Fibroblast of skin of back (primary cell): ENCODE data around the gene CDK6.
A peak's percentile ranks its signal among the peaks of the same experiment; 100 is the strongest.

Experiments used
- DNase-seq: peaks from one replicate; pipeline ENCODE4 v3.0.0-alpha.2; 2013

Gene CDK6

DNA sequence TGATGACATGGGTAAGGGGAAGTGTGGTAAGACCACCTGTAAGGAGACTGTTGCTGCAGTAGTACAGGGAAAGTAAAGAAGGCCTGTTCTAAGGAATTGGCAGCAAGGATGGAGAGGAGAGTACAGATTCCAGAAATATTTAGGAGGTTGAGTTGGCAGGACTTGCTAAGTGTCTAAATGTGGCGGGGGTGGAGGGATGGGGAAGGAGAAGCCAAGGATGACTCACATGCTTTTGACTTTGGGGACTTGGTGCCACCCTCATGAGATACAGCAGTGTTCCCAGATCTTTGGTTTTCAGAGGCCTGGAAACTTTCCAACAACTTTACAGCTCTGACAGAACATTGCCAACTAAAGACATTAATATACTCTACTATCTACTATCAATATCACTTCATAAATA is 45.4 kb downstream of the CDK6 start:
- peak; percentile 92 for DNase-seq

DNA sequence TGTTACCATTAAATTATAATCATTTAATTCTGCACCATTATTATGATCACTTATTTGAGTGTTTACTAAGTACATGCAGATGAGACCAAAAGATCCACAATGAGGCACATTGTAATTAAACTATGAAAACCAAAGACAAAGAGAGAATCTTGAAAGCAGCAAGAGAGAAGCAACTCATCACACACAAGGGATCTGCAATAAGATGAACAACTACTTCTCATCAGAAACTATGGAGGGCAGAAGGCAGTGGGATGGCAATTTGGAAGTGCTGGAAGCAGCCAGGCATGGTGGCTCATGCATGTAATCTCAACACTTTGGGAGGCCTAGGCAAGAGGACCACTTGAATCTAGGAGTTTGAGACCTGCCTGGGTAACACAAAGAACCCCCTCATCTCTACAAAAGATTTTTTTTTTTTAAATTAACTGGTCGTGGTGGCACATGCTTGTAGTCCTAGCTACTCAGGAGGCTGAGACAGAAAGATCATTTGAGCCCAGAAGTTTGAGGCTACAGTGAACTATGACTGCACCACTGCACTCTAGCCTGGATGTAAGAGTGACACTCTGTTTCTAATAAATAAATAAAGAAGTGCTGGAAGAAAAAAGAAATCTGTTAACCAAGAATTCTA is 47.7 kb downstream of the CDK6 start:
- DNase-seq, result no peak

DNA sequence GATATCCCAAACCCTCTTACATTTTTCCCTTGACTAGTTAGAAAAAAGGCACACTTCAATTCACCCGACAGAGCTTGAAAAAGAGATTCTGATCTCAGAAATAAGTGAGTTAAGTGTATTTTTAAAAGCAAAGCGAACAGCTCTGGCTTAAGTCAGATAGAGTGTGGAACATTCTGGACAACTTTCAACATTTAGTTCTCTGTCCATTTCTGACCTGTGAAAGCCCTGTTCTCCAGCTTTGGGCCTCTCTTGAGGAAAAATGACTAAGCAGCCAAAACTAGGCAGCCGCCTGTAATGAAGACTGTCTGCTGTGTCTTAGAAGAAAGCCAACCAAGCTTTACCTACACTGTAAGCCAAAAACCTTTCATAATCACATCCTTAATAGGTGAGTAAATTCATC is 50.5 kb downstream of the CDK6 start:
- DNase-seq, result peak; percentile 45

DNA sequence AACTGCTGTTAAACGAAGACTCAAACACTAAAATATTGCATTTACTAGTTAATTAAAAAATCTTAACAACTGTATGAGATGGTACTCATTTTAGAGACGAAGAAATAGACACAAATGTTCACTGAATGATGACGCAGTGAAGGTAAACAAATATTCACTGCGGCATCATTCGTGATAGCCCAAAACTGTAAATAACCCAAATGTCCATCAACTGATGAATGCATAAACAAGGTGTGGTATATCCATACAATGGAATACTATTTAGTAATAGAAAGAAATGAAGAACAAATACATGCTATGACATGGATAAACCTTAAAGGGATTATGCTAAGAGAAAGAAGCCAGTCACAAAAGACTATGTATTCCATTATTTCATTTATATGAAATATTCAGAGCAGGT is 51.4 kb downstream of the CDK6 start:
- no peak for DNase-seq

DNA sequence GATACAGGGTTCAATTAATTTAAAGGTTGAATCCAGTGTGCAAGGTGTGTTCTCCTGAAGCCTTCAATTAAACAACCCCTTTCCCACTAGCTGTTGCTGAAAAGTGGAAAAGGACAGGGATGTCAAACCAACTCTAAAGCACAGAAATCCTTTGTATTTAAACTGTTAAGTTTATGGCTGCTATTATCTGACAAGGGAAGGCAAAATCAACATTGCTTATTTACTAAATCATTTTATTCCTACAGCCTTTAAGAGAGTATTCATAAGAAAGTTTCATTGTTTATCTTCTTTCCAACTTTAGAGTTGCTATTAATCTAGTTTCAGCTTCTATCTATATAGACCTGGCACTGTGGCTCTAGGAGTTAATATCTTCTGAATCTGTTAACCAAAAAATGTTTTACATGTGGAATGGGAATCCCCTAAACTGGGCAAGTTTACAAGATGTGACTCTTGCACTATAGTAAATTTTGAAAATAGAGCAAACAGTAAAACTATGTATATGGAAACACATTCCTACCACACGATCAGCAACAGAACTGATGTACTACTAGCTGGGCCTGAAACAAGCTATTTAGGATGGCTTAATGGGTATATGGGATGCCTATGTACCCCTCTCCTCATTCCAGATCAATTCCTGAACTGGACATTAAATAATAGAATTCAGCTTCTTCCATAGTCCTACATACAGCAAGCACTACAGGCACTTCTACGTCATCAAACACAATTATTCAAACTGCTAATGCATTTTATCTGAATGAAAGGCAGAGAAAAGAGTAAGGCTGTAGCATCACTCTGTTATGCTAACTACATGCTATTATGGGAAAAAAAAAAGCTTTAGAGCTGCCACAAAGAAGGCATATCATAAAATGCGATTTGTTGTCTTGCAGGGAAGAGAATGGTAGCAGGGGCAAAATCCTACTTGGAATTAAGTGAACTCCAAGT is 52.8 kb downstream of the CDK6 start:
- DNase-seq, result peak; percentile 48

DNA sequence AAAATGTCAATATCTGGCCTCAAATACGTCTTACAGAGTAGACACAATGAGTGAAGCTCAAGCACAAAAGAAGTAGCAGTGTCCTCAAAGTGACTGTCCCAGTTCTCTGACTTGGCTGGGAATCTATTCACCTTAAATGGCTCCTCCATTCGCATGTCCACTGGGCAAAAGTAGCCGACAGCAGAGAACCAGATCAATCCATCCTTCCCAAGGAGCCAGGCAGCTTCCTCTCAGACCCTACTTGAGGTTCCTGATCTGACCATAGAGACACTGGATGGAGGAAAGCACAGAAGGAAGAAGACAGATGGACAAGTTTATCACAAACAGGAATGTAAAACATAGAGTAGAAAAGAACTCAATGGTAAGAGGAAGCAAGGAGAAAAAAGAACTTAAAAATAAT is 53.5 kb downstream of the CDK6 start:
- no peak for DNase-seq

DNA sequence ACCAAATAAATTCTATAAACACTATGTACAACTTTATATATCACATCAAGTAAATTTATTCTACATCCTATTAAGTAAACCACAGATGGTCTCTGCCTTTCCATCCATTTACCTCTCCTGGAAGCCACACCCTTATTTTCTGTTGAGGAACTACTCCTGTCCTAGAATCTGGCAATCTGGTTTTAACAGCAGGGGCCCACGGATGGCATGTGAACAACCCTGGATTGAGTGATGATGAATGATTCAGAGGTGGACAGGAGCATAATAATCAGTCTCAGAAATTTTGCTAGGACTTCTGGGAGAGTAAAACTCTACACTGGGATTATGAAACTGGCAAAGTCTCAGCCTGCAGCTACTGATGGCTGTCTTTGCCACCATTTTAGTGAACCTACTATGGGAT is 54.1 kb downstream of the CDK6 start:
- DNase-seq, result no peak

DNA sequence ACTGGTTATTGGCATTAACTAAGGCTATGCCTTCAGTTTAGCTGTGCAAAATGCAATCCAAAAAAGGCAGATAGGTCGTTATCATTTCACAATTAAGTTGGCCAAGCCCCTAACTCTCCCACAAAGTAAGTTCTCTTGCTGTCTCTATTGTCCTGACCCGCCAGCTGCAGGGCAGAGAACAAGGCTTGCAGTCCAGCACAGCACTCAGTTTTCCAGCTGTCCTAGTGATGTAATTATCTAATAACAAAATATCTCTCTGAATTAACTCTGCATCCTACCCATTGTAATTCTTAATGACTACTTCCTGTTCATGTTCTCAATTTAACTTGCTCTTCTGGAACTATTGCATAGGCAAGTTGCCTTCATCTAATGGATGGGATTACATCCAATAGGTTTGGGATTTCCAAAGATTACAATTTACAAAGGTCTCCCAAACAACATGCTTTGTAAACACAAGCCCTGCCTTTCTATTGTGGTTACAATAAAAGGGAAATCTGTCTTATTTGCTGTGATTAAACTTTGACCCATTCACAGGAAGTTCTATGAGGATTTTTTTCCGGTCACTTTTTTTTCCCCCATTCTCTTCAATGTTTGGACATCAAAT is 55.2 kb downstream of the CDK6 start:
- no peak for DNase-seq

DNA sequence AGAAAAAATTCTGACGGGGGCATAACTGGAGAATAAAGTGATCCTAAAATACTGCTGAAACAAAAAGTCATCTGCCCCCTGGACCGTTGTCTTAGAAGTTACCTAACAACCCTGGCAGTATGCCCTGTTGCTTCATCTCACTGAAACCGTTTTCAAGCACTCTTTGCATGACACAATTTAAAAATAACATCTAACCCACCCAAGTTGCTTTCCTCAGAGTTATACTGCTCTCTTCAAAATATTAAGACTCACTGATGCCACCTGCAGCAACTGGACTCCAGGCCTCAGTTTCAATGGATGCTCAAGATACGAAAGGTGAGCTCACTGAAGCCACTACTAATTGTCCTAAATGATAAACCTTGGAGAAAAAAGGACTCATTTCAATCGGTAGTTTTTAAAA is 57.4 kb downstream of the CDK6 start:
- DNase-seq, result peak; percentile 37

DNA sequence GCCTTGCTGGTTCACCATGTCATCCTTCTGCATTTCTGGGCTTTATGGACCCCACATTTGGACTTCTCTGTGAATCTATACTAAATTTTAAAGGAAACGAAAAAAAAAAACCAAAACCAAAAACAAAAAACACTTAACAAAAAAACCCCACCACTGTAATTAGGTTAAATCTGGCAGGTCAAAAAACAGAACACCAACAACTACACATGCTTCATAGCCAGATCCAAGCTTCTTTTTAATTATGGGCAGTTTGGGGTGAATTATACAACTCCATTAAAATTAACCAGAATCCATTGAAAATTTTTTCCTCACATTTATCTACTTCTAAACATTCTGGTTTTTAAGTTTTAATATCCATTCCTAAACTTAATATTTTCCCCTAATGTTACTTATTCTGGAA is 58.4 kb downstream of the CDK6 start:
- DNase-seq, result no peak

DNA sequence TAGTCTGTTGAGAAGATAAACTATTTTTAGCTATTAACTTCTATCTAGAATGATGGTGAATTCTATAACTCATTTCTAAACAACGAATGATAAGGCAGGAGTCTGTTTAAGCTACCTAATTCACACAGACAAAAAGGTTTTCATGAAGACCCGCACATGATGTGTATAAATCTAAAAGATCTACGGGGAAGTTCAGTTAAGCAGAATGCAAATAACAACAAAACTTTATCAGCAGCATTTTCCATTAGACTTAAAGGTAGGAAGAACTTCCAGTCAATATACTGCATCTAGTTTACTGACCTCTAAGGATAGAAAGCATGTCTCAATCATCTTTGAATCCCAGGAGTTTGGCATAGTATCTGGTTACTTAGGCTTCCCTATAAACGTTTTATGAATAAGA is 62.6 kb downstream of the CDK6 start:
- no peak for DNase-seq

DNA sequence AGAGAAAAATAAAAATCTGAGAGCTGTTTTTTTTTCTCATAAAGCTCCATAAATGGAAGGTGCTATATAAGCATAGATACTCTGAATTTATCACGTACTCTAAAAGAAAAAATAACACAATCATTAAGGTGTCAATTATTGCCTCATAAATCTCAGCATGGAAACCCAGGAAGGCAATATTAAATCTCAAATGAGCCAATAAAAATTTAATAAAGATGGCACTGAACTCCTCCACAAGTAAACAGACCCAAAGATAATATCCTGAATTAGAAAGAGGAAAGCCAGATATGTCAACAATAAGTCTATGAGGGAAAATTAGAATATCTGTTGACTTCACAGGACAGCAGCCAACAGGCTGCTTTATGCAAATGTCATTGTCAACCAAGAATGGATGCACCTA is 66.5 kb downstream of the CDK6 start:
- no peak for DNase-seq

DNA sequence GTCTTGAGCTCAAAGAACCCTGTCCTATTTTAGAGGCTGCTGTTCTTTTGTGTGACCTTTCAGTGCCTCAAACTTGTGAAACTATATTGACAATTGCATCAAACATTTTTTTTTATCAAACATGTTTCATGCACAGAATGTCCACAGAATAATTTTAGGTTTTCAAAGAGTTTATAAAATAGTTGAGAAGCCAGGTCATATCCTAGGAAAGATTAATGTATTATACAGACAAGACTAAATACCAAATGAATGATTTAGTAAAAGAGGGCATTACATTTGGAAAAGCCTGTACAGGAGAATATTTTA is 67.0 kb downstream of the CDK6 start:
- DNase-seq, result peak; percentile 43

DNA sequence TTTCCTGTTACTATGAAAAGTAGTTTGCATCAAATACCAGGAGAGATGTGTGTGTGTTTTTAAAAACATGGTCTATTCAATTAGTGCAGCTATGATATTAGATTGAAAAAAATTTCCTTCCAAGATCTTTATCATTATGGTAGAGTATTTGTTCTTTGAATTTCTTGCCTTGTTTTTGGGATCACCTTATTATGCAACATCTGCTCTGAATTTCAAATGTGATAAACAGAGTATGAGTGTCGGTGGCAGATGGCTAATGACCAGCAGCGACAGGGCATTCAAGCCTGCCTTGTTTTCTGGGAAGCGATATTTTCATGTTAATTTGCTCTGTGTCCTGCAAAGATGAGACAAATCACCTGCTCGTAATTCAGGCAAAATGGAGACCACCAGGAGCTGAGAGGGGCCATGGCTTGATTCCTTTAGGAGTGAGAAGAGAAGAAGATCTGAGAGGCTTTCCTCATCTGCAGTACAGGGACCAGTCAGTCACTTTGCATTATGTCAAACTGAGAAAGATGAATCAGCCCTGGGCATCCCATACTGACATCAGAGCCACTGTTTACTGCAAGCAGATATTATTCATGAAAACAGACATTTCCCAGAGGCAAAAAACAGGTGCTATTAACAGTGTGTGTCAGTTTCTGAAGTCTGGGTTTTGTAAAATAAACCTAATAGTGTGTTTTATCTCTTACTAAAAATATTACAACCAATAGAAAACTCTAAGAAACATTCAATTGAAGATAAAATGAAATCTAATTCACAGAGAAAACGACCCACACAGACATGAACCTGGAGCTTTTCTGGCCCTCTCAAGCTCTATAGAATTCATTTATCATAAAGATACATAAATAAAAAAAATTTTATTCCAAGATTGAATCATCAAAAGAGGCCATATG is 67.6 kb downstream of the CDK6 start:
- DNase-seq, result peak; percentile 41

DNA sequence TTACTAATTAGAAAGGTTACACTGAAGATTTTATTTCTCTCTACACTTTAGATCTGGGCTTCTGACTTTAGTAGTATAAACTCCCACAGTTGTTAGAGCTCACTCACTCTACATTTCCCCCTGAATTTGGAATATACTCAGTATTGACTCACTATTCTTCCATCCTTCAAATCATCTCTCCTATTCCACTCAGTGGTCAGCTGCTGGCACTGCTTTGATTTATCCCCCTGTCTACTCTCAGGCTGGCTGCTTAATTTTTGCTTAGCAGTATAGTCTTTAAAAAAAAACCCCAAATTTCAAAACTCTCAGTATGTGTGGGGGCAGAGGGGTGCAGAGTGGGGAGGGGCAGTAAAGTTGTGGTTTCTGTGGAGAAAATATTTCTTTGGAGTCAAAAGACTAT is 68.9 kb downstream of the CDK6 start:
- peak; percentile 62 for DNase-seq

DNA sequence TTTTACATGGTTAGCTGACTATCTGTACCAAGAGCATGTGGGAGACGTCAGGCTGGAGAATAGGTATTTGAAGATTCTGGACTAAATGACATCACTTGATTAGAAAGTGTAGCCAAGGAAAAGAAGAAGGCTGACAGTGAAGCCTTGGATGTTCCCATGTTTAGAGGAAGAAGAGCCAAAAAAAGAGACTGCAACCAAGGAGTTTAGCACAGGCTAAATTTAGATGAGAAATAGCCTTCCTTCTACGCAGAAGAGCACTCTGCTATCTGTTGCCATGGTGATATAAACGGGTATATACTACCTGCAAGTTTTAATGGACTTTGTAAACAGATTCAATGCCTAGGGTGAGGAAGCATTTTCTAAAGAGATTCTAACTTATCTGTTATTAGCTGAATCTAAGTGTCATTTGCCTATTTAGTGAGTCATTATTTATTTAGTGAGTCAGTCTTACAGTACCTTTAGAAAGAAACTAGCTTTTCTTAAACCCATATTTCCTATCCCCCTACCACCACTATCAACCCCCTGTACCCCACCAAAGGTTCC is 69.8 kb downstream of the CDK6 start:
- peak; percentile 59 for DNase-seq

DNA sequence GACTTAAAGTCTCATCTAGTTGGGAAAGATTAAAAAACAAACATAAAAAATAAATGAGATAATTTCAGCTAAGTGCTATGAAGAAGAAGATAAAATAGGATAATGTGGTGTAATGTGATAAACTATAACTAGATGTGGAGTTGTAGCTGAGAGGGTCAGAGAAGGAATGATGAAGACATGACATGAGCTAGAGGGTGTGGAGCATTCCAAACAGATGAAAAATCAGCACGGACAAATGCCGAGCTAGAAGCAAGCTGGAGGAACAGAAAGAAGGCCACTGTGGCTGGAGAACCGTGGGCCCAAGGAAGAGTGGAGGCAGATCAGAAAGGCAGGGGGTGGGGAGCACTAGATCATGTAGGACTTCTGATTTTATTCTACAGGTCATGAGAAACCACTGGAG is 70.6 kb downstream of the CDK6 start:
- DNase-seq, result peak; percentile 93

DNA sequence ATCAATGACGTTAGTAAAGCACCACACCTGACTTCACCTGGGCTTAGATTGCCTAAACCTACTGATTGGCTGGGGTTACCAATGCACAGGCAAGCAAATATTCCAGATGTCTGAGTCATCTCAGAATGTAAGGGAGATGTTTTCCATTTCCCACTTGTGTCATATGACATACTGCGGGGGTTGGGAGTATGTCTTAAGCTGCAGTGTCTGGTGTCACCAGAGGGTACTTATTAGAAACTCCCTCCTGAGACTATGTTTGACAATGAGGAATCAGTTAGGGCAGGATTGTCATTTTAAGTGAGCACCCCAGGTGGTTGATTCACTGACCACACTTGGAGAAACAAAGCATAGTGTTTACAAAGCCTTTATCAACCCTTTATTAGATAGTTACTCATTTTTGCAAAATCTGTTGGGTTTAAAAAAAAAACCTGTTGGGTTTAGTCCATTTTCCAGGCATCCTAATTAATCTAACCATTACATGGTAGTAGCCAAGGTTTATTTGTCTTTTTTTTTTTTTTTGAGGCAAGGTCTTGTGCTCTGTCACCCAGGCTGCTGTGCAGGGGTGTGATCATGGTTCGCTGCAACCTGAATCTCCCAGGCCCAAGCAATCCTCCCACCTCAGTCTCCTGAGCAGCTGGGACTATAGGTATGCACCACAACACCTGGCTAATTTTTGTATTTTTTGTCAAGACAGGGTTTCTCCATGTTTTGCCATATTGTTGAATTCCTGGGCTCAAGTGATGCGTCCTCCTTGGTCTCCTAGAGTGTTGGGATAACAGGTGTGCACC is 72.5 kb downstream of the CDK6 start:
- DNase-seq, result peak; percentile 92

DNA sequence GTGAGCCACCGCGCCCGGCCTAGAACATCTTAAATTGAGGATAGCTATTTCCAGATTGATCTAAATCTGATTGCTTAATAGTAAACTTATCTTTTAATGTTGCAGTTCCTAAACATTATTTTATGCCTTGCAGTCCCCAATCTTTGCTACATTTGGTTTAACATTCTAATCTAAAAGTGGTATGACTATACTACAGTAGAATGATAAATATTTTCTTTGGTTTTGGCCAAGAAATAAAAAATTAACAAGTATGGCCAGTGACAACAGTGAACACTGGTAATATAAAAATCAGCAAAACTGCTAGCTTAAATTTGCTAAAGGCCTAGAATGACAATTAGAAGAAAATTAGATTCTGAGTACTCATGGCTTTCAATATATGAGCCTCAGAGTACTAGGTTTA is 73.5 kb downstream of the CDK6 start:
- peak; percentile 64 for DNase-seq

DNA sequence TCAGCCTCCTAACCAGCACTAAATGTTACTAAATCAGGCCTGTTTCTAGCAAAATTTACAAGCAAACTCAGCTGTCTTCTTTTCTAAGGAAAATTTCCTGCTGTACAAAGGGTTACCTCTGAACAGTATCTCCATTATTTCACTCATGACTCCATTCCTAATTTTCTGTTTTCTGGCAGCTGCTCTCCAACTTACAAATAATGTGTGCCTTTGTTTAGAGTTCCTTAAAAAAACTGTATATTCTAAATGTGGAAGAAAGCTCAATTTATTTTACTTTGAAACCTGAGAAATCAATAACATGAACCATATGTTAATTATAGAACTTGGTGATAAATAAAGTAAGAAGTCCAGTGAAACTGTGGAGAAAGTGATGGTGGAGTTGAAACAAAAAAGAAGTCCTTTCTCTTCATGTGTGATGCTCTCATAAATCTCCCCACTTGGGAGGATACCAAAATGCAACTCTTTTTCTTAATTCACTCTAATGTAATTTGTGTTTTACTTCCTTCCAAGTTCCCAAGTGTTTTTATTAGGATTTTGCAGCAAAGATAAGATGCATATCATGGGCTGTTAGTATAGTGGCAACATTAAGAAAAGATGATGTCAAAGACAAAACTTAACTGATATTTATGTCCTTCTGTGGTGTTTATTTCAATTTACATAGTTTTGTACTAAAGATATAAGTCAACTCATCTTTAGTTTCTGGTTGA is 74.8 kb downstream of the CDK6 start:
- DNase-seq, result no peak

DNA sequence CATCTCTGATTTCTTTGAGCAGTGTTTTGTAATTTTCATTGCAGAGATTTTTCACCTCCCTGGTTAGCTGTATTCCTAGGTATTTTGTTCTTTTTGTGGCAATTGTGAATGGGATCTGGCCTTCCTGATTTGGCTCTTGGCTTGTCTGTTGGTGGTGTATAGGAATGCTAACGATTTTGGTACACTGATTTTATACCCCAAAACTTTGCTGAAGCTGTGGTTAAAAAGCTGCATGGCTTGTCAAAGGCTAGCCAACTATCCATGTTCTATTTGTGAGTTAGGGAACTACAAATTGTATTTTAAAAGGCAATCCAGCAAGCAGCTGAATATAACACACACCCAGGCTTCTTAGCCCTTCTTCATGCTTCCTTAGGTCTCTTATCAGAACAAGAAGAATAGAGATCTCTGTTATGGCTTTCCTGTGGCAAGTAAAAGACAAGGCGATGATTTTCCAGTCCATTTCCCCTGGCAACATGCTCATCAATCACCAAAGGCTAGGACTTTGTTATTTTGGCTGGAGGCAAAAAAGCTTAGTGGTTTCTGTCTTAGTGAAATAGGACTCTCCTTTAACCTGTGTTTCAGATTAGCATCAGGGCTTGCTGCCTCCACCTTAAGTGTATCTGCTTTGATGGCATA is 77.5 kb downstream of the CDK6 start:
- no peak for DNase-seq
